K562 (cell line): ENCODE data around the gene NME4. TPM values are rescaled to one million over a fixed set of nuclear protein-coding genes. Genes with fewer than 3 reads are reported as not detected.
A peak's percentile ranks its signal among the peaks of the same experiment; 100 is the strongest.

Experiments
- CEBPG ChIP-seq, 3 experiments: fragments of 200-800 bp in 1 of 3; sonication (Bioruptor generic) in 1 of 3; sonication (generic) in 1 of 3; formaldehyde crosslinking in 1 of 3; IDR thresholded peaks in 2 of 3; conservative IDR thresholded peaks in 1 of 3; 2 replicates each; pipeline versions ENCODE4 v1.6.1 to v1.8.0; 2016 to 2022; ENCODE audit warnings: missing compliant biosample characterization in 2 of 3, missing genetic modification characterization in 2 of 3, mild to moderate bottlenecking in 1 of 3, missing genetic modification reagents in 1 of 3
- CSDE1 ChIP-seq, 2 experiments: fragments of 450-650 bp; IDR thresholded peaks; 2 replicates each; pipeline ENCODE4 v1.6.1; 2016; ENCODE audit warnings: mild to moderate bottlenecking in 1 of 2
- ERF ChIP-seq: fragments of 450-650 bp; formaldehyde crosslinking; IDR thresholded peaks from 2 replicates; pipeline ENCODE4 v1.4.0; 2020; ENCODE audit warnings: mild to moderate bottlenecking, mixed read lengths
- HDGF ChIP-seq: fragments of 450-650 bp; IDR thresholded peaks from 2 replicates; pipeline ENCODE4 v1.6.1; 2016
- HMGN3 ChIP-seq: IDR thresholded peaks from 2 replicates; pipeline ENCODE4 v1.6.1; 2011; ENCODE audit warnings: borderline replicate concordance, low read depth, mild to moderate bottlenecking, mixed read lengths, low read length; ENCODE audit not compliant: insufficient read length; ENCODE audit errors: extremely low read depth
- PHTF2 ChIP-seq: fragments of 250-450 bp; sonication (Bioruptor Pico); IDR thresholded peaks from 2 replicates; pipeline ENCODE4 v1.5.0; 2021; ENCODE audit warnings: mild to moderate bottlenecking
- RAD21 ChIP-seq, 2 experiments: fragments of 250-450 bp in 1 of 2; fragments of 450-650 bp in 1 of 2; sonication (Bioruptor Pico) in 1 of 2; formaldehyde crosslinking in 1 of 2; IDR thresholded peaks in 1 of 2; conservative IDR thresholded peaks in 1 of 2; 2 replicates each; pipeline versions ENCODE4 v1.4.0 to v1.8.0; 2020 to 2022; ENCODE audit warnings: mild to moderate bottlenecking in 2 of 2, moderate library complexity in 1 of 2
- SAFB2 ChIP-seq: fragments of 200-400 bp; formaldehyde crosslinking; IDR thresholded peaks from 2 replicates; pipeline ENCODE4 v1.6.1; 2018; ENCODE audit warnings: borderline replicate concordance, low read length, low read depth, moderate library complexity; ENCODE audit not compliant: severe bottlenecking
- SIX5 ChIP-seq, 2 experiments: IDR thresholded peaks; 2 replicates each; pipeline ENCODE4 v1.6.1; 2011; ENCODE audit warnings: low read length in 2 of 2, borderline replicate concordance in 1 of 2, low read depth in 1 of 2, mild to moderate bottlenecking in 1 of 2, moderate library complexity in 1 of 2; ENCODE audit not compliant: insufficient read depth in 1 of 2
- SMAD3 ChIP-seq: fragments of 450-650 bp; formaldehyde crosslinking; conservative IDR thresholded peaks from 2 replicates; pipeline ENCODE4 v1.4.0; 2020; ENCODE audit warnings: mild to moderate bottlenecking
- SREBF2 ChIP-seq: sonication (generic); formaldehyde crosslinking; IDR thresholded peaks from 2 replicates; pipeline ENCODE4 v1.4.0; 2020; ENCODE audit warnings: mild to moderate bottlenecking, missing genetic modification reagents
- THAP7 ChIP-seq: fragments of 250-450 bp; sonication (Bioruptor Pico); IDR thresholded peaks from 2 replicates; pipeline ENCODE4 v1.5.0; 2021
- USF1 ChIP-seq: sonication (generic); formaldehyde crosslinking; IDR thresholded peaks from 2 replicates; pipeline ENCODE4 v1.9.0; 2022; ENCODE audit warnings: mild to moderate bottlenecking, missing genetic modification reagents
- ZMIZ1 ChIP-seq, 2 experiments: fragments of 150-350 bp in 1 of 2; IDR thresholded peaks; 2 replicates each; pipeline ENCODE4 v1.6.1; 2012 to 2016; ENCODE audit warnings: low read depth in 2 of 2, low read length in 2 of 2, mild to moderate bottlenecking in 1 of 2, moderate library complexity in 1 of 2
- polyA plus RNA-seq, 8 experiments: library from polyadenylated mRNA; depleted of rRNA in 4 of 8; stranded (reverse) in 5 of 8; unstranded in 3 of 8; fragments of >200 nt; fragmentation: Nextera tagmentation in 2 of 8; fragmentation: Illumina TruSeq in 1 of 8; extraction: Ambion mirVana in 2 of 8; extraction: Trizol in 1 of 8; gene quantifications; 2 replicates each; pipeline versions ENCODE4 v1.2.1 to v1.2.3, GENCODE V29; 2011 to 2014; ENCODE audit warnings: inconsistent platforms in 1 of 8, missing spikeins in 1 of 8
- total RNA-seq, 7 experiments: library from RNA; depleted of rRNA in 6 of 7; stranded (reverse); fragments of >200 nt in 6 of 7; fragmentation: Illumina TruSeq in 2 of 7; extraction: Trizol in 2 of 7; gene quantifications; 2 replicates each; pipeline versions ENCODE4 v1.2.1 to v1.2.3, GENCODE V29; 2011 to 2021; ENCODE audit warnings: low replicate concordance in 1 of 7

The NME4 gene
- total and polyA plus RNA-seq, 9 of the 15 experiments (the other 6 are each of a cell fraction or from before 2014, with no cell fraction given): 15.4 to 264 (median 139) TPM

GRCh38 chr16:425082-425718 lies 28.2 kb downstream of the NME4 start, which contains the start of gene RAB11FIP3 (continued):
- no peak; the same call in 1 of the 2 replicates for TF ChIP-seq USF1 (CRISPR knock-in tag)
- no peak for TF ChIP-seq SIX5 (IDR thresholded peaks at IDR 0.05; ENCODE audit: borderline replicate concordance in 1 of 2, insufficient read depth in 1 of 2, low read depth in 1 of 2, low read length in 2 of 2)
- TF ChIP-seq HDGF: no peak
- peak; percentile 60; the same call in 1 of the 2 replicates for TF ChIP-seq ERF (CRISPR knock-in tag)
- TF ChIP-seq CSDE1 (IDR thresholded peaks at IDR 0.05): no peak
- TF ChIP-seq SREBF2: no peak
- TF ChIP-seq CEBPG (CRISPR knock-in tag; IDR thresholded peaks at IDR 0.05): peak; percentile 35; the same call in 1 of the 2 replicates
- TF ChIP-seq CEBPG (tag; conservative IDR thresholded peaks at IDR 0.05 in 1 of 2, IDR thresholded peaks at IDR 0.05 in 1 of 2): no peak
- TF ChIP-seq SAFB2: no peak
- peak in 1 of 2 experiments; percentile 25; a peak in 2 of 4 replicates for TF ChIP-seq RAD21 (CRISPR knock-in tag; conservative IDR thresholded peaks at IDR 0.05 in 1 of 2, IDR thresholded peaks at IDR 0.05 in 1 of 2)
- TF ChIP-seq SMAD3 (CRISPR knock-in tag): 0 out of 2 replicates have a peak, but pooled peaks have one; percentile 1
- TF ChIP-seq HMGN3: peak; percentile 92
- TF ChIP-seq THAP7 (CRISPR knock-in tag): no peak
- no peak for TF ChIP-seq ZMIZ1 (IDR thresholded peaks at IDR 0.05; ENCODE audit: low read depth in 2 of 2, low read length in 2 of 2)
- TF ChIP-seq PHTF2 (CRISPR knock-in tag): no peak
